H54 (cell line): ENCODE data around the gene OPALIN.
"Not testable (repeated sequence)": the region's sequence is repeated elsewhere in the genome, so short reads cannot be mapped to it uniquely, and the experiment has no call there.

Experiments used
- DNase-seq: peaks from one replicate; pipeline ENCODE4 v3.0.0; 2011; ENCODE audit warnings: low spot score, mixed read lengths; ENCODE audit not compliant: insufficient read length
- FAIRE-seq: peaks from 3 replicates; lab custom pipeline; 2011; peaks lifted over from hg19 to GRCh38; lab: Jason Lieb, UNC
- POLR2A ChIP-seq: IDR thresholded peaks from 2 replicates; pipeline ENCODE4 v1.6.1; 2011; ENCODE audit warnings: low read depth, mild to moderate bottlenecking, low read length

The OPALIN gene

GRCh38 chr10:96311180-96311715, 47.6 kb downstream of the OPALIN start:
- DNase-seq (no peak), FAIRE-seq (no peak)
- TF ChIP-seq POLR2A = no peak

GRCh38 chr10:96310321-96310669, 48.5 kb downstream of the OPALIN start:
- no peak for DNase-seq
- no peak for TF ChIP-seq POLR2A
- FAIRE-seq = no peak

- DNase-seq (no peak), FAIRE-seq (no peak)
- no peak for TF ChIP-seq POLR2A
These were observed 49.0 kb downstream of the OPALIN start for GRCh38 chr10:96309628-96310320.

GRCh38 chr10:96308854-96309253, 49.9 kb downstream of the OPALIN start:
- not testable (repeated sequence) for FAIRE-seq, DNase-seq

GRCh38 chr10:96306516-96306915, 52.3 kb downstream of the OPALIN start:
- FAIRE-seq = no peak
- no peak for DNase-seq
- no peak for TF ChIP-seq POLR2A

GRCh38 chr10:96305019-96305418, 53.8 kb downstream of the OPALIN start:
- TF ChIP-seq POLR2A = no peak
- FAIRE-seq = no peak
- DNase-seq = no peak

- no peak for FAIRE-seq
- no peak for TF ChIP-seq POLR2A
- no peak for DNase-seq
These were observed 54.6 kb downstream of the OPALIN start, which contains the start of gene DNTT for GRCh38 chr10:96304230-96304629. DNTT (plus strand) TSS chr10:96304434; CDS start chr10:96304498, 64 bp downstream.

GRCh38 chr10:96301616-96302015, 57.2 kb downstream of the OPALIN start:
- no peak for TF ChIP-seq POLR2A
- FAIRE-seq = no peak
- DNase-seq = no peak

GRCh38 chr10:96299383-96299782, 59.4 kb downstream of the OPALIN start:
- DNase-seq (no peak), FAIRE-seq (no peak)
- TF ChIP-seq POLR2A = no peak

GRCh38 chr10:96298362-96298761, 60.4 kb downstream of the OPALIN start:
- DNase-seq = no peak
- no peak for TF ChIP-seq POLR2A
- no peak for FAIRE-seq

GRCh38 chr10:96297486-96297885, 61.3 kb downstream of the OPALIN start:
- FAIRE-seq (no peak), DNase-seq (no peak)
- no peak for TF ChIP-seq POLR2A

GRCh38 chr10:96295475-96295874, 63.3 kb downstream of the OPALIN start:
- DNase-seq (no peak), FAIRE-seq (no peak)
- TF ChIP-seq POLR2A = no peak
